Activated CD4-positive, alpha-beta T cell treated with anti-CD3 and anti-CD28 coated beads, Interleukin-2, amount 10 ng/mL, durations not matched to agents 24 days and 14 days (primary cell): ENCODE data around the gene GRID2. TPM values are rescaled to one million over a fixed set of nuclear protein-coding genes. Genes with fewer than 3 reads are reported as not detected.
A peak's percentile ranks its signal among the peaks of the same experiment; 100 is the strongest.

Experiments
- DNase-seq: peaks from one replicate; pipeline ENCODE4 v3.0.0; 2022
- H3K27ac Mint-ChIP-seq: one replicate; pipeline ENCODE4 v1.8.0; 2022; ENCODE audit warnings: mild to moderate bottlenecking, mixed read lengths
- H3K27me3 Mint-ChIP-seq: one replicate; pipeline ENCODE4 v1.8.0; 2022; ENCODE audit warnings: mixed read lengths
- H3K36me3 Mint-ChIP-seq: one replicate; pipeline ENCODE4 v1.8.0; 2022; ENCODE audit warnings: low read depth, mild to moderate bottlenecking, mixed read lengths
- H3K4me1 Mint-ChIP-seq: one replicate; pipeline ENCODE4 v1.8.0; 2021; ENCODE audit warnings: mixed read lengths
- H3K4me3 Mint-ChIP-seq: one replicate; pipeline ENCODE4 v1.8.0; 2022; ENCODE audit warnings: mild to moderate bottlenecking, moderate library complexity, mixed read lengths
- H3K9me3 Mint-ChIP-seq: one replicate; pipeline ENCODE4 v1.8.0; 2021; ENCODE audit warnings: mixed read lengths
- intact Hi-C: fragments of 100-400 bp; cut with micrococcal nuclease; formaldehyde crosslinking; loops from one replicate; pipeline ENCODE4 v1.15.1; 2023
- total RNA-seq: library from RNA; stranded (reverse); gene quantifications from 2 replicates; pipeline ENCODE4 v1.2.3, GENCODE V29; 2022

Gene GRID2
- total RNA-seq, 1 donor from 2014 or later: not detected

- no peaks in the 10 kb centered on the region for H3K4me1 Mint-ChIP-seq
Observed at GRCh38 chr4:93756101-93756500, 1452.3 kb downstream of the GRID2 start.

GRCh38 chr4:93759506-93759905 lies 1455.7 kb downstream of the GRID2 start:
- Mint-ChIP-seq H3K27me3 (no peaks in the 10 kb centered on the region), H3K36me3 (no peaks in the 10 kb centered on the region), H3K4me1 (no peaks in the 10 kb centered on the region), H3K27ac (no peak overlapping the region), H3K4me3 (no peak overlapping the region), H3K9me3 (no peaks in the 10 kb centered on the region)
- intact Hi-C loops: no loop called here
- no peak for DNase-seq

More at GRCh38 chr4:93756101-93756500, 1452.3 kb downstream of the GRID2 start:
- intact Hi-C loops: no loop called here
- Mint-ChIP-seq H3K27me3 (no peaks in the 10 kb centered on the region), H3K27ac (no peak overlapping the region), H3K36me3 (no peaks in the 10 kb centered on the region), H3K9me3 (no peaks in the 10 kb centered on the region), H3K4me3 (no peak overlapping the region)
- DNase-seq: no peak

- no peak for DNase-seq
- intact Hi-C loops: no loop called here
- Mint-ChIP-seq H3K9me3 (no peaks in the 10 kb centered on the region), H3K27me3 (no peaks in the 10 kb centered on the region), H3K27ac (no peak overlapping the region), H3K4me3 (no peak overlapping the region), H3K36me3 (no peaks in the 10 kb centered on the region), H3K4me1 (no peaks in the 10 kb centered on the region)
Observed at GRCh38 chr4:93760284-93760683, 1456.5 kb downstream of the GRID2 start.

GRCh38 chr4:93761286-93761685 lies 1457.5 kb downstream of the GRID2 start:
- DNase-seq: no peak
- intact Hi-C loops: no loop called here
- Mint-ChIP-seq H3K4me1 (no peaks in the 10 kb centered on the region), H3K4me3 (no peak overlapping the region), H3K9me3 (no peaks in the 10 kb centered on the region), H3K27me3 (no peaks in the 10 kb centered on the region), H3K36me3 (no peaks in the 10 kb centered on the region), H3K27ac (no peak overlapping the region)

- DNase-seq: peak; percentile 63
- intact Hi-C loops: no loop called here
- no peak overlapping the region for H3K27ac Mint-ChIP-seq
- H3K4me1 Mint-ChIP-seq: no peaks in the 10 kb centered on the region
- no peaks in the 10 kb centered on the region for H3K27me3 Mint-ChIP-seq
- H3K4me3 Mint-ChIP-seq: no peak overlapping the region
- no peaks in the 10 kb centered on the region for H3K36me3 Mint-ChIP-seq
- H3K9me3 Mint-ChIP-seq: no peaks in the 10 kb centered on the region
Observed at GRCh38 chr4:93764639-93765246, 1461.0 kb downstream of the GRID2 start.

GRCh38 chr4:93767917-93768316 lies 1464.2 kb downstream of the GRID2 start:
- no peaks in the 10 kb centered on the region for H3K4me1 Mint-ChIP-seq
- H3K27ac Mint-ChIP-seq: no peak overlapping the region
- intact Hi-C loops: no loop called here
- H3K36me3 Mint-ChIP-seq: no peaks in the 10 kb centered on the region
- no peak overlapping the region for H3K4me3 Mint-ChIP-seq
- no peaks in the 10 kb centered on the region for H3K27me3 Mint-ChIP-seq
- no peak for DNase-seq
- no peaks in the 10 kb centered on the region for H3K9me3 Mint-ChIP-seq

GRCh38 chr4:93770201-93770600 lies 1466.4 kb downstream of the GRID2 start:
- intact Hi-C loops: no loop called here
- H3K9me3 Mint-ChIP-seq: no peaks in the 10 kb centered on the region
- H3K36me3 Mint-ChIP-seq: no peaks in the 10 kb centered on the region

GRCh38 chr4:93771640-93772411 lies 1468.1 kb downstream of the GRID2 start:
- Mint-ChIP-seq H3K4me1 (no peaks in the 10 kb centered on the region), H3K9me3 (no peaks in the 10 kb centered on the region), H3K36me3 (no peaks in the 10 kb centered on the region), H3K4me3 (no peak overlapping the region), H3K27ac (no peak overlapping the region), H3K27me3 (no peaks in the 10 kb centered on the region)
- no peak for DNase-seq
- intact Hi-C loops: no loop called here

More at GRCh38 chr4:93770201-93770600, 1466.4 kb downstream of the GRID2 start:
- no peaks in the 10 kb centered on the region for H3K4me1 Mint-ChIP-seq
- DNase-seq: no peak
- no peaks in the 10 kb centered on the region for H3K27me3 Mint-ChIP-seq
- H3K27ac Mint-ChIP-seq: no peak overlapping the region
- no peak overlapping the region for H3K4me3 Mint-ChIP-seq

GRCh38 chr4:93772858-93773257 lies 1469.1 kb downstream of the GRID2 start:
- no peak overlapping the region for H3K4me3 Mint-ChIP-seq
- no peaks in the 10 kb centered on the region for H3K4me1 Mint-ChIP-seq
- no peak overlapping the region for H3K27ac Mint-ChIP-seq
- H3K27me3 Mint-ChIP-seq: no peaks in the 10 kb centered on the region
- no peaks in the 10 kb centered on the region for H3K36me3 Mint-ChIP-seq
- intact Hi-C loops: no loop called here
- no peaks in the 10 kb centered on the region for H3K9me3 Mint-ChIP-seq
- DNase-seq: no peak

GRCh38 chr4:93775551-93775950 lies 1471.8 kb downstream of the GRID2 start:
- no peak for DNase-seq
- H3K27ac Mint-ChIP-seq: no peak overlapping the region
- H3K36me3 Mint-ChIP-seq: no peaks in the 10 kb centered on the region
- no peaks in the 10 kb centered on the region for H3K27me3 Mint-ChIP-seq
- no peaks in the 10 kb centered on the region for H3K4me1 Mint-ChIP-seq
- intact Hi-C loops: no loop called here
- H3K9me3 Mint-ChIP-seq: no peaks in the 10 kb centered on the region
- no peak overlapping the region for H3K4me3 Mint-ChIP-seq

- H3K9me3 Mint-ChIP-seq: no peaks in the 10 kb centered on the region
- H3K4me1 Mint-ChIP-seq: no peaks in the 10 kb centered on the region
- DNase-seq: no peak
- no peaks in the 10 kb centered on the region for H3K27me3 Mint-ChIP-seq
- H3K4me3 Mint-ChIP-seq: no peak overlapping the region
- no peaks in the 10 kb centered on the region for H3K36me3 Mint-ChIP-seq
- no peak overlapping the region for H3K27ac Mint-ChIP-seq
- intact Hi-C loops: no loop called here
Observed at GRCh38 chr4:93776386-93777080, 1472.8 kb downstream of the GRID2 start.

GRCh38 chr4:93777081-93777460 lies 1473.3 kb downstream of the GRID2 start:
- Mint-ChIP-seq H3K4me3 (no peak overlapping the region), H3K4me1 (no peaks in the 10 kb centered on the region), H3K27ac (no peak overlapping the region), H3K36me3 (no peaks in the 10 kb centered on the region), H3K27me3 (no peaks in the 10 kb centered on the region), H3K9me3 (no peaks in the 10 kb centered on the region)
- DNase-seq: no peak
- intact Hi-C loops: no loop called here

- DNase-seq: no peak
- H3K4me3 Mint-ChIP-seq: no peak overlapping the region
- H3K27me3 Mint-ChIP-seq: no peaks in the 10 kb centered on the region
- H3K36me3 Mint-ChIP-seq: no peaks in the 10 kb centered on the region
- no peak overlapping the region for H3K27ac Mint-ChIP-seq
- no peaks in the 10 kb centered on the region for H3K9me3 Mint-ChIP-seq
- intact Hi-C loops: no loop called here
- H3K4me1 Mint-ChIP-seq: no peaks in the 10 kb centered on the region
Observed at GRCh38 chr4:93779228-93779627, 1475.5 kb downstream of the GRID2 start.

GRCh38 chr4:93780080-93780479 lies 1476.3 kb downstream of the GRID2 start:
- Mint-ChIP-seq H3K9me3 (no peaks in the 10 kb centered on the region), H3K27me3 (no peaks in the 10 kb centered on the region), H3K36me3 (no peaks in the 10 kb centered on the region), H3K4me1 (no peaks in the 10 kb centered on the region), H3K4me3 (no peak overlapping the region), H3K27ac (no peak overlapping the region)
- DNase-seq: no peak
- intact Hi-C loops: no loop called here
